Panc1 (cell line): ENCODE data around the gene GNLY. TPM values are rescaled to one million over a fixed set of nuclear protein-coding genes. Genes with fewer than 3 reads are reported as not detected.

Source experiments
- ATAC-seq: fragments of 200-7000 bp; cut with Tn5 transposase; 2 replicates; pipeline ENCODE4 v1.9.1; 2020; ENCODE audit warnings: mild to moderate bottlenecking, moderate library complexity
- BruUV-seq: library from RNA; stranded (reverse); fragments of 400-500 nt; replicated peaks from 2 replicates; lab custom pipeline; 2021; lab: Mats Ljungman, UMichigan
- CTCF ChIA-PET: fragments of 300-600 bp; sonication (Branson Sonifier 250); formaldehyde crosslinking; loops from one replicate; lab custom pipeline; 2022; ENCODE audit warnings: antibody characterized with exemption; lab: Charles Lee
- POLR2A ChIA-PET: fragments of 300-600 bp; sonication (Branson Sonifier 250); formaldehyde crosslinking; loops from one replicate; lab custom pipeline; 2022; ENCODE audit warnings: antibody characterized with exemption; lab: Charles Lee
- DNase-seq: peaks from one replicate; pipeline ENCODE4 v3.0.0-alpha.2; 2010; ENCODE audit warnings: low read depth, low spot score
- H3K27ac ChIP-seq: 2 replicates; pipeline ENCODE4 v1.5.1; 2011; ENCODE audit warnings: mild to moderate bottlenecking, low read length, inconsistent platforms
- H3K27me3 ChIP-seq: fragments of 200-500 bp; sonication (Bioruptor generic); 2 replicates; pipeline ENCODE4 v1.6.0; 2014; ENCODE audit warnings: low read length, inconsistent platforms; ENCODE audit not compliant: control insufficient read depth, insufficient read depth
- H3K36me3 ChIP-seq: fragments of 200-500 bp; sonication (Bioruptor generic); 2 replicates; pipeline ENCODE4 v1.5.1; 2014; ENCODE audit warnings: inconsistent platforms, mild to moderate bottlenecking, low read length, moderate library complexity; ENCODE audit not compliant: control insufficient read depth, insufficient read depth
- H3K4me1 ChIP-seq: 2 replicates; pipeline ENCODE4 v1.5.1; 2011; ENCODE audit warnings: inconsistent platforms, mild to moderate bottlenecking, low read length, moderate library complexity; ENCODE audit not compliant: control insufficient read depth, insufficient read depth
- H3K4me3 ChIP-seq, 2 experiments: 2 replicates each; pipeline ENCODE4 v1.5.1; 2011 to 2012; ENCODE audit warnings: low read depth in 2 of 2, low read length in 2 of 2, mild to moderate bottlenecking in 2 of 2, inconsistent platforms in 1 of 2, moderate library complexity in 1 of 2
- H3K9me3 ChIP-seq: fragments of 200-500 bp; sonication (Bioruptor generic); 2 replicates; pipeline ENCODE4 v1.5.1; 2014; ENCODE audit warnings: low read depth, mild to moderate bottlenecking, inconsistent platforms, low read length, moderate library complexity; ENCODE audit not compliant: control insufficient read depth, insufficient read depth
- CTCF ChIP-seq: fragments of 450-650 bp; IDR thresholded peaks from 2 replicates; pipeline ENCODE4 v1.5.1; 2017; ENCODE audit warnings: mild to moderate bottlenecking
- POLR2AphosphoS5 ChIP-seq: IDR thresholded peaks from 2 replicates; pipeline ENCODE4 v1.6.1; 2012; ENCODE audit warnings: mild to moderate bottlenecking, low read depth, low read length, moderate library complexity
- REST ChIP-seq, 2 experiments: IDR thresholded peaks; 2 replicates each; pipeline ENCODE4 v1.6.1; 2011 to 2012; ENCODE audit warnings: low read depth in 2 of 2, control low read depth in 1 of 2, low read length in 1 of 2, mild to moderate bottlenecking in 1 of 2, moderate library complexity in 1 of 2; ENCODE audit not compliant: insufficient read depth in 1 of 2
- SIN3A ChIP-seq: IDR thresholded peaks from 2 replicates; pipeline ENCODE4 v1.6.1; 2012; ENCODE audit warnings: low read depth, mild to moderate bottlenecking, low read length, moderate library complexity, borderline replicate concordance; ENCODE audit not compliant: insufficient read depth
- TCF7L2 ChIP-seq: IDR thresholded peaks from 2 replicates; pipeline ENCODE4 v1.6.1; 2011; ENCODE audit warnings: mild to moderate bottlenecking, low read depth, low read length, inconsistent platforms
- in situ Hi-C: cut with HindIII; loops from 2 replicates; pipeline ENCODE4 v1.10.0; 2016; ENCODE audit warnings: low sequenced_read_pairs, low pct_unique_long_range_greater_than_20kb
- intact Hi-C: fragments of 100-400 bp; cut with micrococcal nuclease; formaldehyde crosslinking; loops from one replicate; pipeline ENCODE4 v1.10.0; 2022; ENCODE audit not compliant: unreplicated experiment
- total RNA-seq: library from RNA; stranded (reverse); gene quantifications from one replicate; pipeline ENCODE4 v1.2.1, GENCODE V29; 2021; ENCODE audit not compliant: unreplicated experiment

GNLY gene
- total RNA-seq, 1 experiment from 2014 or later, result not detected

GRCh38 chr2:85684806-85685205 lies 9.4 kb upstream of the GNLY start:
- no TSS peak for BruUV-seq
- TF ChIP-seq REST (IDR thresholded peaks at IDR 0.05; ENCODE audit: insufficient read depth in 1 of 2, low read depth in 2 of 2, low read length in 1 of 2) (no peak), POLR2AphosphoS5 (no peak), SIN3A (no peak)
- intact Hi-C loops, result no loop called here
- no peak for ATAC-seq
- Histone ChIP-seq H3K4me1 (no peaks in the 10 kb centered on the region; the same call in 1 of the 2 replicates), H3K27ac (no peak overlapping the region), H3K9me3 (no peaks in the 10 kb centered on the region), H3K36me3 (no peaks in the 10 kb centered on the region), H3K27me3 (no peaks in the 10 kb centered on the region; the same call in 1 of the 2 replicates), H3K4me3 (no peak overlapping the region)
- POLR2A ChIA-PET, result no interaction called here
- no peak for DNase-seq
- CTCF ChIA-PET, result no interaction called here
- in situ Hi-C loops, result no loop called here

GRCh38 chr2:85690932-85691331 lies 3.2 kb upstream of the GNLY start:
- Histone ChIP-seq H3K27me3 (no peaks in the 10 kb centered on the region; the same call in 1 of the 2 replicates), H3K4me1 (no peaks in the 10 kb centered on the region; the same call in 1 of the 2 replicates), H3K36me3 (no peaks in the 10 kb centered on the region), H3K4me3 (no peak overlapping the region), H3K27ac (no peak overlapping the region), H3K9me3 (no peaks in the 10 kb centered on the region)
- BruUV-seq, result no TSS peak
- no peak for DNase-seq
- in situ Hi-C loops (no loop called here), intact Hi-C loops (no loop called here)
- ChIA-PET CTCF (no interaction called here), POLR2A (no interaction called here)
- TF ChIP-seq REST (IDR thresholded peaks at IDR 0.05; ENCODE audit: insufficient read depth in 1 of 2, low read depth in 2 of 2, low read length in 1 of 2), result no peak
- no peak for TF ChIP-seq CTCF
- TF ChIP-seq POLR2AphosphoS5, result no peak
- TF ChIP-seq TCF7L2, result no peak
- TF ChIP-seq SIN3A, result no peak
- no peak for ATAC-seq
